Fibroblast of lung (primary cell): ENCODE measurements around the gene WASF3.

Source experiments
- EZH2 ChIP-seq: IDR thresholded peaks from 2 replicates; pipeline ENCODE4 v1.5.1; 2012; ENCODE audit warnings: low read length, control low read depth, mild to moderate bottlenecking; ENCODE audit errors: missing control alignments
- TF ChIP-seq, protein P1 (sequence below), 2 donors: IDR thresholded peaks in 1 of 2; conservative IDR thresholded peaks in 1 of 2; 1 replicate in 1 of 2; 2 replicates in 1 of 2; pipeline ENCODE4 v1.5.1; 2011 to 2012; ENCODE audit warnings: low read length in 2 of 2, control low read depth in 1 of 2, inconsistent platforms in 1 of 2, low read depth in 1 of 2, mild to moderate bottlenecking in 1 of 2

DNA sequence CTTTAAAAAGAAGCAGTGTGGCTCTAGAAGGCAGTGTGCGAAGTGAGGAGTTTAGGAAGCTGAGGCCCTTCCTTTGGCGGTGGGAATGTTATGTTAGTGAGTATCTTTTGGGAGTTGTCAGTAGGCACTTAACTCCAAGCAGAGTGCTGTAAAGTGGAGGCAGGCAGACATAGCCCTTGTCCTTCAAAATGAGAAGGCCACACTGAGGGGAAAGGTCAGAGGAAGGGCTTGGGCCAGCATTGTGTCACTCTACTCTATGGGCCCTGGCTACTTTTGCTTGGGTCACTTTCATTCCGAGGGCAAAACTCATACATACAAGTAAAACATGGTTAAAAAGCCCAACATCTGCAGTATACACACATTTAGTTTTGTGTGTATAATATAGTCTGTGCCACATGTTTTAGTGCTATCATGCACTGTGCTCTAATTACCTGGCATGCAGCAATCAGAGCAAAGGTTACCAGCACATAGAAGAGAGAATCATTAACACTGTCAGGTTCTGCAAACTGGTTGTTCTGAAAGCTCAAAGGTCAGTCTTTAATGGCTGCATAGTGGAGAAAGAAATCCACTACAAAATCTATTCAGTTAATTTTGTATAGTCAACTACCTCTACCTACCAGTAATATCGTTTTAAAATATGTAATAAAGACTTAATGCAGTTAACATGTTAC is 64.4 kb downstream of the WASF3 start:
- no peak for TF ChIP-seq EZH2
- TF ChIP-seq, protein P1, sequence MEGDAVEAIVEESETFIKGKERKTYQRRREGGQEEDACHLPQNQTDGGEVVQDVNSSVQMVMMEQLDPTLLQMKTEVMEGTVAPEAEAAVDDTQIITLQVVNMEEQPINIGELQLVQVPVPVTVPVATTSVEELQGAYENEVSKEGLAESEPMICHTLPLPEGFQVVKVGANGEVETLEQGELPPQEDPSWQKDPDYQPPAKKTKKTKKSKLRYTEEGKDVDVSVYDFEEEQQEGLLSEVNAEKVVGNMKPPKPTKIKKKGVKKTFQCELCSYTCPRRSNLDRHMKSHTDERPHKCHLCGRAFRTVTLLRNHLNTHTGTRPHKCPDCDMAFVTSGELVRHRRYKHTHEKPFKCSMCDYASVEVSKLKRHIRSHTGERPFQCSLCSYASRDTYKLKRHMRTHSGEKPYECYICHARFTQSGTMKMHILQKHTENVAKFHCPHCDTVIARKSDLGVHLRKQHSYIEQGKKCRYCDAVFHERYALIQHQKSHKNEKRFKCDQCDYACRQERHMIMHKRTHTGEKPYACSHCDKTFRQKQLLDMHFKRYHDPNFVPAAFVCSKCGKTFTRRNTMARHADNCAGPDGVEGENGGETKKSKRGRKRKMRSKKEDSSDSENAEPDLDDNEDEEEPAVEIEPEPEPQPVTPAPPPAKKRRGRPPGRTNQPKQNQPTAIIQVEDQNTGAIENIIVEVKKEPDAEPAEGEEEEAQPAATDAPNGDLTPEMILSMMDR (conservative IDR thresholded peaks at IDR 0.05 in 1 of 2, IDR thresholded peaks at IDR 0.05 in 1 of 2; ENCODE audit: low read depth in 1 of 2, low read length in 2 of 2), result no peak
